ENCODE measurements around the gene SLC25A18. TPM values are rescaled to one million over a fixed set of nuclear protein-coding genes. Genes with fewer than 3 reads are reported as not detected.

Gene SLC25A18
- total RNA-seq, 4 donors from 2014 or later = 0.26 to 3.1 (median 0.80) TPM

GRCh38 chr22:17579535-17579981 is 16.3 kb downstream of the SLC25A18 start:
- Histone ChIP-seq H3K4me1 (peaks cover 25% of the 10 kb centered on the region), H3K36me3 (no peaks in the 10 kb centered on the region), H3K4me3 (no peak overlapping the region), H3K9me3 (no peaks in the 10 kb centered on the region), H3K27ac (no peak overlapping the region), H3K27me3 (no peaks in the 10 kb centered on the region)
- 91% methylated on average over 14 of the region's 14 CpGs for WGBS
- no peak for TF ChIP-seq POLR2AphosphoS5 (IDR thresholded peaks at IDR 0.05)
- TF ChIP-seq EP300 (IDR thresholded peaks at IDR 0.05) = no peak
- TF ChIP-seq CTCF (IDR thresholded peaks at IDR 0.05) = no peak
- TF ChIP-seq POLR2A (IDR thresholded peaks at IDR 0.05) = no peak
- no peak for DNase-seq (ENCODE audit: low spot score in 2 of 2)

- no peaks in the 10 kb centered on the region for H3K27me3 ChIP-seq
- no peaks in the 10 kb centered on the region for H3K9me3 ChIP-seq
- no peak overlapping the region for H3K27ac ChIP-seq
- peaks cover 22% of the 10 kb centered on the region for H3K4me1 ChIP-seq
- WGBS = 60% methylated on average over 11 of the region's 15 CpGs
- no peak for DNase-seq (ENCODE audit: low spot score in 2 of 2)
- H3K36me3 ChIP-seq = no peaks in the 10 kb centered on the region
- no peak for TF ChIP-seq POLR2AphosphoS5 (IDR thresholded peaks at IDR 0.05)
- TF ChIP-seq EP300 (IDR thresholded peaks at IDR 0.05) = no peak
- no peak for TF ChIP-seq CTCF (IDR thresholded peaks at IDR 0.05)
- no peak for TF ChIP-seq POLR2A (IDR thresholded peaks at IDR 0.05)
- H3K4me3 ChIP-seq = no peak overlapping the region
Observed at GRCh38 chr22:17580441-17581031, 17.2 kb downstream of the SLC25A18 start.

- H3K4me1 ChIP-seq = peaks cover 18% of the 10 kb centered on the region
- H3K9me3 ChIP-seq = no peaks in the 10 kb centered on the region
- H3K27me3 ChIP-seq = no peaks in the 10 kb centered on the region
- H3K4me3 ChIP-seq = no peak overlapping the region
- no peak overlapping the region for H3K27ac ChIP-seq
- WGBS = 81% methylated on average over 21 of the region's 21 CpGs
- no peaks in the 10 kb centered on the region for H3K36me3 ChIP-seq
- no peak for DNase-seq (ENCODE audit: low spot score in 2 of 2)
- TF ChIP-seq POLR2A (IDR thresholded peaks at IDR 0.05) = no peak
Observed at GRCh38 chr22:17581056-17581455, 17.8 kb downstream of the SLC25A18 start.

- Histone ChIP-seq H3K27ac (no peak overlapping the region), H3K27me3 (no peaks in the 10 kb centered on the region), H3K4me1 (peaks cover 13% of the 10 kb centered on the region), H3K4me3 (no peak overlapping the region), H3K36me3 (no peaks in the 10 kb centered on the region), H3K9me3 (no peaks in the 10 kb centered on the region)
- TF ChIP-seq EP300 (IDR thresholded peaks at IDR 0.05) = no peak
- TF ChIP-seq POLR2AphosphoS5 (IDR thresholded peaks at IDR 0.05) = no peak
- no peak for TF ChIP-seq CTCF (IDR thresholded peaks at IDR 0.05)
- TF ChIP-seq POLR2A (IDR thresholded peaks at IDR 0.05) = no peak
- WGBS = 94% methylated on average over 12 of the region's 17 CpGs
- DNase-seq (ENCODE audit: low spot score in 2 of 2) = no peak
Observed at GRCh38 chr22:17581631-17582030, 18.3 kb downstream of the SLC25A18 start.

- DNase-seq (ENCODE audit: low spot score in 2 of 2) = no peak
Observed at GRCh38 chr22:17583151-17583550, 19.9 kb downstream of the SLC25A18 start.

More at GRCh38 chr22:17583151-17583550, 19.9 kb downstream of the SLC25A18 start:
- H3K27ac ChIP-seq = no peak overlapping the region
- H3K4me1 ChIP-seq = peaks cover 5% of the 10 kb centered on the region
- WGBS = 95% methylated on average over 9 of the region's 10 CpGs
- no peak for TF ChIP-seq POLR2AphosphoS5 (IDR thresholded peaks at IDR 0.05)
- no peak for TF ChIP-seq EP300 (IDR thresholded peaks at IDR 0.05)
- no peak for TF ChIP-seq CTCF (IDR thresholded peaks at IDR 0.05)
- TF ChIP-seq POLR2A (IDR thresholded peaks at IDR 0.05) = no peak
- no peaks in the 10 kb centered on the region for H3K36me3 ChIP-seq
- H3K27me3 ChIP-seq = no peaks in the 10 kb centered on the region
- H3K9me3 ChIP-seq = no peaks in the 10 kb centered on the region
- no peak overlapping the region for H3K4me3 ChIP-seq
